Endothelial cell of umbilical vein (primary cell): ENCODE data around the gene SERPIND1.
"Not testable (repeated sequence)": the region's sequence is repeated elsewhere in the genome, so short reads cannot be mapped to it uniquely, and the experiment has no call there.

Experiments
- POLR2A ChIP-seq: IDR thresholded peaks from 2 replicates; pipeline ENCODE4 v1.6.1; 2012; ENCODE audit warnings: low read depth, mild to moderate bottlenecking, control low read depth, low read length
- TF ChIP-seq, protein P1 (sequence below): IDR thresholded peaks from 2 replicates; pipeline ENCODE4 v1.6.1; 2011; ENCODE audit not compliant: insufficient read depth, insufficient read length

DNA sequence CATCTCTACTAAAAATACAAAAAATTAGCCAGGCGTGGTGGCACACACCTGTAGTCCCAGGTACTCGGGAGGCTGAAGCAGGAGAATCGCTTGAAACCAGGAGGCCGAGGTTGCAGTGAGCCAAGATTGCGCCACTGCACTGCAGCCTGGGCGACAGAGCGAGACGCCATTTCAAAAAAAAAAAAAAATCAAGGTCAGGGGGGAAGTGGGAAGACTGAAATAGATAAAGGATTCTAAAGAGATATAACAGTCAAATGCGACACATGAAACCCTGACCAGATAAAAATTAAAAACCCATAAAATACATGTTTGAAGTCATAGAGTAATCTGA is 4.5 kb upstream of the SERPIND1 start:
- TF ChIP-seq, protein P1, sequence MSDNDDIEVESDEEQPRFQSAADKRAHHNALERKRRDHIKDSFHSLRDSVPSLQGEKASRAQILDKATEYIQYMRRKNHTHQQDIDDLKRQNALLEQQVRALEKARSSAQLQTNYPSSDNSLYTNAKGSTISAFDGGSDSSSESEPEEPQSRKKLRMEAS: not testable (repeated sequence)
- TF ChIP-seq POLR2A: not testable (repeated sequence)
